Neural cell (in vitro differentiated cells): Measurements from ENCODE around the gene LGI4. TPM values are rescaled to one million over a fixed set of nuclear protein-coding genes. Genes with fewer than 3 reads are reported as not detected.
"Not testable (repeated sequence)": the region's sequence is repeated elsewhere in the genome, so short reads cannot be mapped to it uniquely, and the experiment has no call there.

Source experiments
- H2AFZ ChIP-seq: fragments of 200-600, 300-800 bp; sonication (generic), shearing (Covaris generic); 2 replicates; pipeline ENCODE4 v1.6.0; 2014; ENCODE audit warnings: low read depth, mild to moderate bottlenecking, antibody characterized with exemption, low read length, moderate library complexity
- H3F3A ChIP-seq: fragments of 200-600 bp; shearing (Covaris generic); 2 replicates; pipeline ENCODE4 v1.6.1; 2016; ENCODE audit warnings: mild to moderate bottlenecking, moderate library complexity, mixed read lengths, antibody characterized with exemption, low read length; ENCODE audit not compliant: insufficient read depth, poor library complexity, severe bottlenecking
- H3K27ac ChIP-seq: fragments of 200-600, 300-800 bp; sonication (generic), shearing (Covaris generic); 2 replicates; pipeline ENCODE4 v1.5.1; 2014; ENCODE audit warnings: mild to moderate bottlenecking, low read length, moderate library complexity
- H3K27me3 ChIP-seq: fragments of 300-800, 200-600 bp; sonication (generic), shearing (Covaris generic); 2 replicates; pipeline ENCODE4 v1.6.0; 2014; ENCODE audit warnings: mild to moderate bottlenecking, low read depth, low read length, moderate library complexity; ENCODE audit not compliant: insufficient read depth
- H3K36me3 ChIP-seq: fragments of 300-800, 200-600 bp; sonication (generic), shearing (Covaris generic); 2 replicates; pipeline ENCODE4 v1.5.1; 2014; ENCODE audit warnings: mild to moderate bottlenecking, antibody characterized with exemption, low read length, moderate library complexity; ENCODE audit not compliant: insufficient read depth
- H3K4me2 ChIP-seq: fragments of 300-800, 200-600 bp; sonication (generic), shearing (Covaris generic); 2 replicates; pipeline ENCODE4 v1.6.0; 2014; ENCODE audit warnings: mild to moderate bottlenecking, low read length
- H3K4me3 ChIP-seq: fragments of 300-800, 200-600 bp; sonication (generic), shearing (Covaris generic); 2 replicates; pipeline ENCODE4 v1.5.1; 2014; ENCODE audit warnings: mild to moderate bottlenecking, low read length, moderate library complexity
- H3K79me2 ChIP-seq: fragments of 200-600 bp; shearing (Covaris generic); replicated peaks from 2 replicates; pipeline ENCODE4 v1.6.0; 2014; ENCODE audit warnings: mild to moderate bottlenecking, low read length, moderate library complexity; ENCODE audit not compliant: insufficient read depth
- H3K9ac ChIP-seq: fragments of 300-800, 200-600 bp; sonication (generic), shearing (Covaris generic); 2 replicates; pipeline ENCODE4 v1.6.1; 2016; ENCODE audit warnings: mild to moderate bottlenecking, low read length, mixed read lengths
- H3K9me2 ChIP-seq: fragments of 200-600 bp; shearing (Covaris generic); 2 replicates; pipeline ENCODE4 v1.6.1; 2016; ENCODE audit warnings: mild to moderate bottlenecking, low read length, mixed read lengths; ENCODE audit not compliant: insufficient read depth
- H3K9me3 ChIP-seq: fragments of 200-600, 300-800 bp; sonication (generic), shearing (Covaris generic); 2 replicates; pipeline ENCODE4 v1.6.1; 2016; ENCODE audit warnings: mild to moderate bottlenecking, mixed run types, low read length, moderate library complexity, mixed read lengths
- H4K20me1 ChIP-seq: fragments of 200-600 bp; shearing (Covaris generic); 2 replicates; pipeline ENCODE4 v1.6.1; 2016; ENCODE audit warnings: mild to moderate bottlenecking, mixed run types; ENCODE audit not compliant: insufficient read depth
- EP300 ChIP-seq: fragments of 450-650 bp; conservative IDR thresholded peaks from 2 replicates; pipeline ENCODE4 v1.6.1; 2014; ENCODE audit warnings: antibody characterized with exemption, mild to moderate bottlenecking, moderate library complexity; ENCODE audit not compliant: poor library complexity, severe bottlenecking
- EZH2 ChIP-seq: fragments of 200-600, 300-800 bp; shearing (Covaris generic), sonication (generic); IDR thresholded peaks from 2 replicates; pipeline ENCODE4 v1.6.1; 2014; ENCODE audit warnings: antibody characterized with exemption, low read length, borderline replicate concordance, mild to moderate bottlenecking; ENCODE audit not compliant: insufficient read depth, poor library complexity, severe bottlenecking
- MXI1 ChIP-seq: fragments of 450-650 bp; conservative IDR thresholded peaks from 2 replicates; pipeline ENCODE4 v1.6.1; 2014; ENCODE audit warnings: antibody characterized with exemption, mild to moderate bottlenecking; ENCODE audit not compliant: poor library complexity, severe bottlenecking
- POLR2AphosphoS5 ChIP-seq: IDR thresholded peaks from 2 replicates; pipeline ENCODE4 v1.6.1; 2012
- RAD21 ChIP-seq: fragments of 450-650 bp; conservative IDR thresholded peaks from 2 replicates; pipeline ENCODE4 v1.6.1; 2014; ENCODE audit warnings: antibody characterized with exemption, mild to moderate bottlenecking, moderate library complexity
- REST ChIP-seq: IDR thresholded peaks from 2 replicates; pipeline ENCODE4 v1.6.1; 2012; ENCODE audit warnings: borderline replicate concordance
- SMC3 ChIP-seq: fragments of 450-650 bp; conservative IDR thresholded peaks from 2 replicates; pipeline ENCODE4 v1.6.1; 2014; ENCODE audit warnings: antibody characterized with exemption, mild to moderate bottlenecking, moderate library complexity; ENCODE audit not compliant: poor library complexity
- TAF1 ChIP-seq: IDR thresholded peaks from 2 replicates; pipeline ENCODE4 v1.6.1; 2012; ENCODE audit warnings: low read depth
- polyA plus RNA-seq: library from polyadenylated mRNA; depleted of rRNA; stranded (reverse); fragments of >200 nt; gene quantifications from 2 replicates; pipeline ENCODE4 v1.2.3, GENCODE V29; 2014
- TF ChIP-seq, protein P1 (sequence below): fragments of 450-650 bp; IDR thresholded peaks from 2 replicates; pipeline ENCODE4 v1.5.1; 2014; ENCODE audit warnings: antibody characterized with exemption, mild to moderate bottlenecking, moderate library complexity; ENCODE audit not compliant: poor library complexity, severe bottlenecking

Gene LGI4
- polyA plus RNA-seq, 1 donor from 2014 or later, result 0.63 TPM

- Histone ChIP-seq H3K27ac (no peak overlapping the region), H3K36me3 (no peaks in the 10 kb centered on the region), H3K9me3 (no peaks in the 10 kb centered on the region), H3F3A (no peaks in the 10 kb centered on the region), H3K9me2 (no peaks in the 10 kb centered on the region), H3K27me3 (no peaks in the 10 kb centered on the region), H3K4me3 (no peak overlapping the region), H2AFZ (no peak overlapping the region), H3K9ac (no peak overlapping the region), H3K79me2 (no peaks in the 10 kb centered on the region), H3K4me2 (no peak overlapping the region), H4K20me1 (no peaks in the 10 kb centered on the region)
- TF ChIP-seq EP300 (no peak), REST (no peak), POLR2AphosphoS5 (no peak), SMC3 (no peak), TAF1 (no peak), MXI1 (no peak), EZH2 (no peak), RAD21 (no peak)
- TF ChIP-seq, protein P1, sequence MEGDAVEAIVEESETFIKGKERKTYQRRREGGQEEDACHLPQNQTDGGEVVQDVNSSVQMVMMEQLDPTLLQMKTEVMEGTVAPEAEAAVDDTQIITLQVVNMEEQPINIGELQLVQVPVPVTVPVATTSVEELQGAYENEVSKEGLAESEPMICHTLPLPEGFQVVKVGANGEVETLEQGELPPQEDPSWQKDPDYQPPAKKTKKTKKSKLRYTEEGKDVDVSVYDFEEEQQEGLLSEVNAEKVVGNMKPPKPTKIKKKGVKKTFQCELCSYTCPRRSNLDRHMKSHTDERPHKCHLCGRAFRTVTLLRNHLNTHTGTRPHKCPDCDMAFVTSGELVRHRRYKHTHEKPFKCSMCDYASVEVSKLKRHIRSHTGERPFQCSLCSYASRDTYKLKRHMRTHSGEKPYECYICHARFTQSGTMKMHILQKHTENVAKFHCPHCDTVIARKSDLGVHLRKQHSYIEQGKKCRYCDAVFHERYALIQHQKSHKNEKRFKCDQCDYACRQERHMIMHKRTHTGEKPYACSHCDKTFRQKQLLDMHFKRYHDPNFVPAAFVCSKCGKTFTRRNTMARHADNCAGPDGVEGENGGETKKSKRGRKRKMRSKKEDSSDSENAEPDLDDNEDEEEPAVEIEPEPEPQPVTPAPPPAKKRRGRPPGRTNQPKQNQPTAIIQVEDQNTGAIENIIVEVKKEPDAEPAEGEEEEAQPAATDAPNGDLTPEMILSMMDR, result no peak
These were observed 29.8 kb downstream of the LGI4 start for GRCh38 chr19:35105047-35105410.

DNA sequence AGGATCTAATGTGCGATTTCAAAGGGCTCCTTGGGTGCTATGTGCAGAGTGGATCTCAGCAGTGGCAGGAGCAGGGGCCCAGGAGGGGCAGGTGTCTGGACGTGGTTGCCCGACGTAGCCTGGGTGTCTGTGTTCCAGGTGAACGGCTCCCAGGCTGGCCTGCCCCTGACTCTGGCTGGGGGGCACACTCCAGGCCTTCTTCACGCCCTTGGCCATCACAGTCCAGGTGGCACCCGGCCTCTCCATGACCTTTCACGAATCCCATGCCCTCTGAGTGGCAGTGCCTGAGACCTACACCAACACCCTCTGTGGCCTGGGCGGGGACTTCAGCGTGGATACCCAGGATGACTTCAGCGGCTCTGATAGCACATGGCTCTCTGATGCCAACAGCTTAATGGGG is 30.5 kb downstream of the LGI4 start:
- H3K36me3 ChIP-seq, result no peaks in the 10 kb centered on the region
- no peaks in the 10 kb centered on the region for H3K79me2 ChIP-seq
- H3K9me2 ChIP-seq, result no peaks in the 10 kb centered on the region
- H3K4me2 ChIP-seq, result no peak overlapping the region
- TF ChIP-seq, protein P1, result no peak
- H3K27me3 ChIP-seq, result no peaks in the 10 kb centered on the region
- H4K20me1 ChIP-seq, result no peaks in the 10 kb centered on the region
- H3K27ac ChIP-seq, result no peak overlapping the region
- H3K9ac ChIP-seq, result no peak overlapping the region
- H2AFZ ChIP-seq, result no peak overlapping the region
- H3K4me3 ChIP-seq, result no peak overlapping the region
- H3K9me3 ChIP-seq, result no peaks in the 10 kb centered on the region
- H3F3A ChIP-seq, result no peaks in the 10 kb centered on the region

DNA sequence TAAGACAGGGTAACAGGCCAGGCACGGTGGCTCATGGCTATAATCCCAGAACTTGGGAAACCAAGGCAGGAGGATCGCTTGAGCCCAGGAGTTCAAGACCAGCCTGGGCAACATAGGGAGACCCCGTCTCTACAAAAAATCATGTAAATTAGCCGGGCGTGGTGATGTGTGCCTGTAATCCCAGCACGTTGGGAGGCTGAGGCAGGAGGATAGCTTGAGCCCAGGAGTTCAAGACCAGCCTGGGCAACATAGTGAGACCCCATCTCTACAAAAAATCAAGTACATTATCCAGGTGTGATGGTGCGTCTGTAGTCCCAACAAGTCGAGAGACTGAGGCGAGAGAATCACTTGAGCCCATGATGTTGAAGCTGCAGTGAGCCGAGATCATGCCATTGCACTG is 31.2 kb downstream of the LGI4 start:
- not testable (repeated sequence) for H3K79me2 ChIP-seq, H3K4me3 ChIP-seq, H2AFZ ChIP-seq, H3F3A ChIP-seq, H3K27me3 ChIP-seq, H3K9me2 ChIP-seq, H3K4me2 ChIP-seq, H3K36me3 ChIP-seq, H4K20me1 ChIP-seq, H3K27ac ChIP-seq, H3K9me3 ChIP-seq, H3K9ac ChIP-seq

GRCh38 chr19:35101949-35102348 is 32.9 kb downstream of the LGI4 start:
- not testable (repeated sequence) for H3K27ac ChIP-seq, H2AFZ ChIP-seq

More at GRCh38 chr19:35101949-35102348, 32.9 kb downstream of the LGI4 start:
- H3K9ac ChIP-seq, H3K9me2 ChIP-seq, H3K27me3 ChIP-seq, H3K4me2 ChIP-seq, H3K4me3 ChIP-seq, H3K36me3 ChIP-seq, H3K79me2 ChIP-seq, H4K20me1 ChIP-seq, H3K9me3 ChIP-seq, H3F3A ChIP-seq: not testable (repeated sequence)
